PC-3 (cell line): ENCODE results near the gene SALL4.

Source experiments
- CTCF ChIP-seq: fragments of 300-600 bp; sonication (generic); conservative IDR thresholded peaks from 2 replicates; pipeline ENCODE4 v1.5.1; 2017; ENCODE audit warnings: antibody characterized with exemption, low read depth, mild to moderate bottlenecking, low read length
- EZH2phosphoT487 ChIP-seq: fragments of 300-600 bp; sonication (generic); IDR thresholded peaks from 2 replicates; pipeline ENCODE4 v1.6.1; 2018; ENCODE audit warnings: mild to moderate bottlenecking, antibody characterized with exemption, low read length, borderline replicate concordance

- TF ChIP-seq CTCF = no peak
- no peak for TF ChIP-seq EZH2phosphoT487
These were observed 41.3 kb downstream of the SALL4 start for GRCh38 chr20:51760905-51761546.
